ENCODE measurements around the gene MAU2.

DNA sequence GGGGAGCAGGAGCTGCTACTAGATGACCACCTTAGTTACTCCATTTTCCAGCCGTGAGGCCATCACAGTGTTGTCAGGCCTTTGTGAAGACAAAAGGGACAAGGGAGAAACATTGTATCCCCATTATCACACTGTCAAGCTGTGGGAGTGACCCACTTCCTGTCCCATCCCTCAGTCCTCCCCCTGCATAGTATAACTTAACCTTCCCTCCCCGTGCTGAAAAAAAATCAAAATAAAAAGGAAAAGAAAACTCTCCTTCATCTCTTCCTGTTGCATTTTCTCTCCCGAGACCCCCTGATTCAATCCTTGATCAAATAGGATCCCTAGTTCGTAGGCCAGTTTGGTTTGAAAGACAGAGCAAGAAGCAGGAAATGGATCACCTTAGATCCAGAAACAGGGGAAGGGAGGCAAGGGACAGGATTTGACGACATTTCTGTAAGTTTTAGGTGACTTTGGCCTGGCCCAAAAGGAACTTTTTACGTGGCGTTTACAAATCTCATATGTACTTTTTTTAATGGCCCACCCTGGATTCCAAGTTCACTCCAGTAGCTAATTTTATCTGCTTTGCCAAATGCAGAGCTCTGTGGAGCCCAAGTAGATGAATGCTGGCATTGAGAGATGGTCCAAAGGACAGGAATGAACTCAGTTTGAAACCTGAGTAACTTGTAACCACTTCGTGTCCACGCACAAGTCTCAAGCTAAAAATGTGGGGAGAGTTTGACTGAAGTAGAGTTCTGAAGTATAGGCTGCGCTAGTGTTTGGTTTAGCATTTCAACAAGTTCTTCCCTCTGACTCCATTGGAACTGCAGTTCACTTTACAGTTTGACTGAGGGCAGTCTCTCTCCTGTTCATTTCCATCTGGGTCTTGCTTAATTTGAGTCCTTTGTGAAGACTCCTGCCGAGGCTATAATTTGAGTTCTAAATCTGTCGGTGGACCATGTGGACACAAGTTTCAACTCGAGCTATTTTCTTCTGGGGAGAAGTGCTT is 68.2 kb downstream of the MAU2 start:
- TF ChIP-seq GATA3 (IDR thresholded peaks at IDR 0.05; ENCODE audit: low read depth, low read length) (no peak), GATA2 (IDR thresholded peaks at IDR 0.05; ENCODE audit: low read depth, low read length) (no peak)
